GM12891 (cell line): ENCODE data around the gene CFAP53.
"Not testable (repeated sequence)": the region's sequence is repeated elsewhere in the genome, so short reads cannot be mapped to it uniquely, and the experiment has no call there.

Experiments used
- DNase-seq: peaks from one replicate; pipeline ENCODE4 v3.0.0; 2011; ENCODE audit warnings: low spot score; ENCODE audit not compliant: insufficient read length
- FAIRE-seq: peaks from 2 replicates; lab custom pipeline; 2011; peaks lifted over from hg19 to GRCh38; lab: Jason Lieb, UNC
- PAX5 ChIP-seq: IDR thresholded peaks from 2 replicates; pipeline ENCODE4 v1.6.1; 2011; ENCODE audit warnings: low read length, moderate library complexity, mild to moderate bottlenecking; ENCODE audit not compliant: insufficient read depth, severe bottlenecking
- POLR2A ChIP-seq: IDR thresholded peaks from 2 replicates; pipeline ENCODE4 v1.6.1; 2011; ENCODE audit warnings: low read depth, low read length, control low read depth
- POLR2AphosphoS5 ChIP-seq: IDR thresholded peaks from 2 replicates; pipeline ENCODE4 v1.6.1; 2011; ENCODE audit warnings: low read depth, low read length, control low read depth
- POU2F2 ChIP-seq: IDR thresholded peaks from 2 replicates; pipeline ENCODE4 v1.6.1; 2011; ENCODE audit warnings: low read depth, mild to moderate bottlenecking, control low read depth, low read length, moderate library complexity
- SPI1 ChIP-seq: IDR thresholded peaks from 2 replicates; pipeline ENCODE4 v1.6.1; 2011; ENCODE audit warnings: low read depth, low read length, control low read depth
- TAF1 ChIP-seq: IDR thresholded peaks from 2 replicates; pipeline ENCODE4 v1.6.1; 2011; ENCODE audit warnings: low read depth, low read length, control low read depth

CFAP53 gene

DNA sequence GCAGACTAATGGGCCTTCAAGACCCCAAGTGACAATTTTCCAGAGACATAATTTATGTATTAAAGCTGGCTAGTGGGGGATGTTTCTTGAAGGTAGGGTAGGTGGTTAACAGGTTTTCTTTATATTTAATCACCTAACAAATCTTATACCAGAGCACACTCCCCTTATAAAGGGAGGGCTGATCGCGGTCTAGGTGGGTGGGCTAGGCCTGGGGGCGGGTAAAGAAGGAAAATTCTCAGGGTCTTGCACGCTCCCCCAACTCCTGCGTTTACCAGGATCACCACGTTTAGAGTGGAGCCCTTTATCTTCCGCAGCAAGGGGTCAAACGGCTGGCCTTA lies 41.1 kb upstream of the CFAP53 start:
- DNase-seq (no peak), FAIRE-seq (no peak)
- TF ChIP-seq POLR2A, result no peak
- TF ChIP-seq TAF1, result no peak; the same call in 1 of the 2 replicates
- TF ChIP-seq POU2F2, result no peak
- TF ChIP-seq PAX5, result no peak
- TF ChIP-seq POLR2AphosphoS5, result no peak
- TF ChIP-seq SPI1, result no peak

DNA sequence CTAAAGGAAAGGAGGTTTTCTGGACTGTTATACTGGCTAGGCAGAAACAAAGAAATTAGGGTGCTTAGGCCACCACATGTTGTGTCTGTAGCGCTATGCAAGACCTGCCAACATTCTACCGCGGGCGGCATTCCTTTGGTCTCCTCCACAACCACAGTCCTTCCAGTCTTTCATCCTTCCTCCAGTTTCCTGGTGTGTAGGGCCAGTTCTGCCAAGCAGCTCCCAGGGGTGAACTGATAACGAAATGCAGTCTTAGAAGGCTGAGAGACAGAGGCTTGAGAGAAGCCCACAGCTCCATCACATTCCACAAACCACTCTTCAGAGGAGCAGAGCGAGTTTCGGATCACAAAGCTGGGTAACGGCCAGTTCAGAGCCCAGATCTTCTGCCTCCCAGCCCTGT lies 40.6 kb upstream of the CFAP53 start:
- FAIRE-seq (no peak), DNase-seq (no peak)
- no peak for TF ChIP-seq PAX5
- TF ChIP-seq TAF1, result no peak
- no peak for TF ChIP-seq POU2F2
- no peak for TF ChIP-seq POLR2A

DNA sequence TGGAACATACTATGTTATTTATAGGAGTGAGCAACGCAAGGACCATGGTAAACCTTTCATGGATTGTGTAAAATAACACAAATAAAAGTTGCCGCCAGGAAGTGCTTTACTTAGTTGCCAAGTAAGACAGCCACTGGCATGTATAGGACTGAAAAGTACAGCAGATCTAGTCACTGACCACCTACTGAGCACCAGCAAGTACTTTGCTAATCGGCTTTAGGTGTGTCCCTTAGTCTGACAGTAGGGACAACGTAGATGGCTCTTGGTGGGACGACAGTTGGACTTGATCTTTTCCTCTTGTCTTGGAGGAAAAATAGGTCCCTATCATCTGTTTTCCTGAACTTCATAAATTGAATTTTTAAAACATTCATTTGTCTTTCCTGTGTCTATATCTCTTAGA lies 34.8 kb upstream of the CFAP53 start:
- no peak for TF ChIP-seq POLR2AphosphoS5
- no peak for TF ChIP-seq PAX5
- TF ChIP-seq SPI1, result no peak
- no peak for TF ChIP-seq POU2F2
- TF ChIP-seq POLR2A, result no peak
- TF ChIP-seq TAF1, result no peak
- FAIRE-seq (peak; percentile 5), DNase-seq (no peak)

DNA sequence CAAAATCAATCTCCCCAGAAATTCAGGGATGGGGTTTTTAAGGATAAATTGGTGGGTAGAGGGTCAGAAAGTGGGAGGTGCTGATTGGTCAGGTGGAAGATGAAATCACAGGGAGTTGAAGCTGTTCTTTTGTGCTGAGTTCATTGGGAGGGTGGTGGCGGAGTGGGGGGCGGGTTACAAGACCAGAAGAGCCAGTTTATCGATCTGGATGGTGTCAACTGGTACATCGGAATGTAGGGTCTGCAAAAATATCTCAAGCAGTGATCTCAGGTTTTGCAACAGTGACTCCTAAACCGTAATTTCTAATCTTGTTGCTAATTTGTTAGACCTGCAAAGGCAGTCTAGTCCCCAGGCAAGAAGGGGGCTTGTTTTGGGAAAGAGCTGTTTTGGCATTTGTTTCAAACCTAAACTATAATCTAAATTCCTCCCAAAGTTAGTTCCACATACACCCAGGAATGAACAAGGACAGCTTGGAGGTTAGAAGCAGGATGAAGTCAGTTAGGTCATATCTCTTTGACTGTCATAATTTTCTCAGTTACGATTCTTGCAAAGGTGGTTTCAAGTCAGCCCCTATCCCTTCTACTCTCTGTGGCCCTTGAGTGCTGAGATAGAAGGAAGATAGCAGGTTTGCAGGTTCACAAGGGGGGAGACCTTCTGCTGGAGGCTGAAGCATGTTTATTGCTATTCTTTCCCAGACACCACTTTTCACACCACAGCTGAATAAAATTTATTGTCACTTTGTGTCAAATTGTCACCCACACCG lies 33.5 kb upstream of the CFAP53 start:
- TF ChIP-seq POLR2AphosphoS5 (no peak), PAX5 (no peak), TAF1 (no peak), SPI1 (no peak), POLR2A (no peak), POU2F2 (no peak)
- peak; percentile 43 for FAIRE-seq
- no peak for DNase-seq

- no peak for FAIRE-seq
- TF ChIP-seq TAF1 (no peak), POLR2A (no peak), PAX5 (no peak), POLR2AphosphoS5 (no peak), SPI1 (no peak), POU2F2 (no peak)
- DNase-seq, result no peak
Measured at GRCh38 chr18:50298443-50299284, 32.4 kb upstream of the CFAP53 start.

DNA sequence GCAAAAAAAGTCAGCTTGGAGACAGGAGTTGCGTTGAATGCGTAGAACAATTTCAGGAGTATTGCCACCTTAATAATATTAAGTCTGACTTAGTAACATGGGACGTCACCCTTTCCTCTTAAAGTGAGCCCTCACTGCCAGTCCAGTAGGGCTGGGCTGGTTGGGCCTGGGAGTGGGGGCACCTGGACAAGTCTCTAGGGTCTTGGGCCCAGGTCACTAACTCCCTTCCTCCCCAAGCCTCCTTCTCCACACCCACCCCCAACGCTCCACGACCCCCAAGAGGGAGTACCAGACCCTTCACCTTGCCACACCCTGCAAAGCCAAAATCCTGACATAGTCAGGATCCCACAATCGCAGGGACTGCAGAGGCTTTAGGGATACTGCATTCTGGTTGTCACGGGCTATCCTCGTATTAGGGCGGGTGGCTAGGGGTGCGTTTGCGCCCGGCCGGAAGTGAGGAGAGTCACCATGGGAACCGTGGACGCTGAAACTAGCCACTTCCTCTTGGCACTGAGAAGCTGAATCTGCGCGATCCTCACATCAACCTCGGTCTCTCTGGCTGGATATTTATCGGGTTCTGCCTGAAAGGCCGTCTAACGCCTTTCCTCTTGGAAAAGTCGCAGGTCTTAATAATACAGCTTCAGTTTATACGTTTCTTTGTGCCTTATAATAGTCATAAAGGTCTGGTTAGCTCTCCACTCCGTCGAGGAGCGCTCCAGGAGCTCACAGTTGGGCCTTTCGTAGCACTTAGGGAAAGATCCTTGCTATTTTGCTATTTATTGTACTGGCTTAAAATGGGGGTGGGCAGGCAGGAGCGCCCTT lies 31.5 kb upstream of the CFAP53 start:
- peak; percentile 99 for FAIRE-seq
- peak; percentile 78 for DNase-seq
- TF ChIP-seq POLR2AphosphoS5 (no peak), SPI1 (peak; percentile 96)

DNA sequence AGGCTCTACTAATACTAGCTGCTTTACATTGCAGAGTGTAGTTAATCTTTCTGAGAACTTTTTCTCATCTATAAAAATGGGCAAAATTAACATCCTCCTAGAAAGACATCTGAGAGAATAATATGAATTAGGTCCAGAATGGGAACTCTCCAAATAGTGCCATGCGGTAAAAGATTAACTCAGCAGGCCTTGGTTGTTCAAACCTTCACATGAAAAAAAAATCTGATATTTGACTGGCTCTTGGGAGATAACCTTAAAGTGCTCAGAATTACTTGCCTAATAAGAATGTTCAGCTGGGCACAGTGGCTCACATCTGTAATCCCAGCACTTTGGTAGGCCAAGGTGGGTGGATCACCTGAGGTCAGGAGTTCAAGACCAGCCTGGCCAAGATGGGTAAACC lies 26.7 kb upstream of the CFAP53 start:
- TF ChIP-seq TAF1, result no peak
- no peak for TF ChIP-seq SPI1
- no peak for TF ChIP-seq POLR2AphosphoS5
- TF ChIP-seq POU2F2, result no peak
- TF ChIP-seq POLR2A, result no peak
- TF ChIP-seq PAX5, result no peak
- FAIRE-seq, result no peak
- DNase-seq, result no peak

- FAIRE-seq, result no peak
Measured at GRCh38 chr18:50289108-50289443, 22.8 kb upstream of the CFAP53 start.

GRCh38 chr18:50288348-50289107 lies 22.2 kb upstream of the CFAP53 start:
- FAIRE-seq, DNase-seq: not testable (repeated sequence)

More at GRCh38 chr18:50289108-50289443, 22.8 kb upstream of the CFAP53 start:
- TF ChIP-seq POU2F2 (no peak), SPI1 (no peak), PAX5 (no peak), POLR2AphosphoS5 (no peak), POLR2A (no peak), TAF1 (no peak)
- no peak for DNase-seq
